HL-60/S4 (cell line): ENCODE data around the gene MAN1C1.

ENCODE experiments used
- in situ Hi-C: fragments of 300-500 bp; cut with MboI; formaldehyde crosslinking; loops from 2 replicates; pipeline ENCODE4 v1.14.3; 2022; ENCODE audit warnings: low sequenced_read_pairs

Gene MAN1C1

DNA sequence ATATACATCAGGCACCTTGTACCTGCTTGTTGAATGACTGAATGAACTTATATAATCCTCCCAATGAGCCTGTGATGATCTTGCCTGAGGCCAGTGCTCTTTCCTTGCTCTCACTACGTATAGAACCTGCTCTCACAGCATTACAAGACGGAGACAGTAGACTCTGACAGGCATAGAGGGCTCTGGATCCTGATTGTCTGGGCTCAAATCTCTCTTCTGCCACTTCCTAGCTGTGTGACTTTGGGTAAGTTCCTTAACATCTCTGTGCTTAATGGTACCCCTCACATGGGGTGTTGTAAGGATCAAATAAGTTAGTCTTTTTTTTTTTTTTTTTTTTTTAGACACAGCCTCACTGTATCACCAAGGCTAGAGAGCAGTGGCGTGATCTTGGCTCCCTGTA is 4.2 kb upstream of the MAN1C1 start:
- in situ Hi-C loops = loop anchor here (5.0 kb wide), 1 partner anchor 195 kb away; no protein-coding TSS in a partner anchor

DNA sequence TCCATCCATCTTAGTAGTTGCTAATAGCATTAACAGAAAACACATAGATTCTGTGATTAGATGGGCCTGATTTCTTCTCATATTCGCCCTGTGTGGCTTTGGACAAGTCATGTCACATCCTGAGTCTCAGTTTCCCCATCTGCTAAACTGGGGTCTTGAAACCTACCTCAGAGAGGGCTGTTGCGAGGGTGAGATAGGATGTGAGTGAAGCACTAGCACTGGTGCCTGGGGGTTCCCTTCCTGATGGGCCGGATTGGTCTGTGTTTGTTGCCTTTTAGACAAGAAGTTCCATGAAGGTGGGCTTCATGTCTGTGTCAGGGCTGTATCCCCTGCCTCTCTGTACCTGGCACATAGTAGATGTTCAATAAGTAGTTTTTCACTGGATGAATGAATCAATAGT is 3.5 kb upstream of the MAN1C1 start:
- in situ Hi-C loops = loop anchor here (5.0 kb wide), 1 partner anchor 194 kb away; no protein-coding TSS in a partner anchor

DNA sequence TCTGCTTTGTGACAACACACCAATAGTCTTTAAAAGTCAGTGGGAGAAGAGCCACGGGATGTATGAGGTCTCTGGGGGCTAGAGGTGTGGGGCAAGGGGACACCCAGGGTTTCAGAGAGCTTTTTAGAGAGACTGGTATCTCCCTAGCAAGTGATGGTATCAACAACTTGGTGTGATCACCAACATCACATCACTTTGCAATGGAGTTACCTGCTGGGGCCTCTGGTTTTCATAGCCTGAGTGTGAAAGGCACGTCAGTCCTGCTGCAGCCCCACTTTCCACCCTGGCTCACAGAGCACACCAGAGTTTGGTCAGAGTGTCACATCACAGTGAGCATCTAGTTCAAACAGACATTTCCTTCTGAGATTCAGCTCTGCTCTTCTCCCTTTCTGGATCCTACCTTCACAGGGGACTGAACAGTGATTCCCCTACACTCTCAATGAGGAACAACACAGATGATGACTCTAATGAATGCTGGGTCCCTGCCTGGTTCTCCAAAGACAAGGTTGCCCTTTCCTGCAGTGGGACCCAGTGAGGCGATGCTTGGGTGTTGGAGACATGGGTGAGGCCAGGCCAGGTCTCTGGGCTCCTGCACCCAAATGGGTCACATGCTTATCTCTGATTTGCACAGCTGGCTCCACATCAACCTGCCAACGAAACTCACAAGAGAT is 2.0 kb upstream of the MAN1C1 start:
- in situ Hi-C loops = loop anchor here (5.0 kb wide), 1 partner anchor 193 kb away; no protein-coding TSS in a partner anchor

DNA sequence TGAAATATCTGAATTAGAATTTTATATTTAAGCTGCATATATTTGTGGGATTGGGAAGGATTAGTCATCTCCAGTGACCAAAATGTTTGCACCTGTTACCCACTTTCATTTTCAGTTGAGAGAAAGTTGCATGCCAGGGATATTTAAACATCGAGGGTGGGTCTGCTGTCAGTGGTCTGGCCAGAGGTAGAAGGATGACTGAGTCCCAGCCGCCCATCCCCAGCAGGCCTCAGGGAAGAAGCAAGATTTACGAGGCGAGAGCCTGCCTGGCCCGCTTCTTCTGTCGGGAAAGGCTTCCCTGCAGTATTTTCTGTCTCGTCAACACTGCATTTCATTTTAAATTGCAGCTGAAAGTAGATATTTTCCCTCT is 1.4 kb upstream of the MAN1C1 start:
- in situ Hi-C loops = no loop called here

DNA sequence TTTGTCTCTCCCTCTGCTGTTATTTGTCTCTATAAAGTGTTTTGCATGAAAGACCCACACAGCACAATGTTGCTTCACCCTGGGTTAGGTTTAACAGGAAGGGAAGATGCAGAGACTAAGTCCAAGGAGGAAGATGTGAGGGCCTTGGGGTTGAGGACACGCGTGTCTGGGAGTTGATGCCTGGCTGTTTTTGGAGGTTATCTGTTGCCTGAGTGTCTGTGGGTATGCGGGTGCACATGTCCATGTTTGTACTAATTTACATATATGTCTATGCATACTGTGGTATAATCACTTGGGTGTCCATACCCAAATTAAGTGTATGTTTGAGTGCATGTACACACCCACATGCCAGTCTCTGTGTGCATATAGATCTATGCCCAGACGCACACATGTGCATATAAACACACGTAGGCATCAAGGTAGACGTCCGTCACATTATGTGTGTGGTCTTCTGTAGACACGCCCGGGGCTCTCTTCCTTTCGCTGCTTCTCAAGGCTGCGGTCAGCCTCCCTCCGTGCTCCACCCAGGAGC is 962 bp upstream of the MAN1C1 start:
- in situ Hi-C loops = no loop called here

DNA sequence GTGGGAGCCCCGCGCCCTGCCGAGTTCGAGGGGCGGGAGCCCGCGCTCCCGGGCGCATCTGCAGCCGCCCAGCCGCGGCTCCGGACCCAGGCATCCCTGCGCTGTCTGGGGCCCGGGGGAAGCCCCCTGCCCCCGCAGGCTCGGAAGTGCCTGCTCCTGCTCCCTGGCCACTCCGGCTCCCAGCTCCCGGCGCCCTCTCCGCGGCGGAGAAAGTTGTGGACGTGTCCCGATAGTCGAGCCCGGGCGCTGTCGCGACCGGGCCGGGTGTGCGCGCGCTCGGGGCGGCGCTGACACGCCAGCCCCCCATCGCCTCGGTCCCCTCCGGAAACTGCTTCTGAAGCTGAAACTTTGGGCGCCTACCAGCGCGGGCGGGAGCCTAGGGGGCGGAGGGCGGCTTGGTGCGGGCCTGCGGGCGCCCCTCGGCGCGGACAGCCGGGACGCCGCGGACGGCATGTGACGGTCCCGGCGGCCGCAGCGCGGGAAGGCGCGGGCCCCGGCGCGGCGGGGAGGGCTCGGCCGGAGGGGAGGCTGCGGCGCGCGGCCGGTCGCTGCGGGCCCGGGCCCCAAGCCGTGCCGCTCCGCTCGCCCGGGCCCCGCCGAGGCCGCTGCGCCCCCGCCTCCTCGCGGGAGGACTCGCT is 515 bp downstream of the MAN1C1 start:
- in situ Hi-C loops = no loop called here

DNA sequence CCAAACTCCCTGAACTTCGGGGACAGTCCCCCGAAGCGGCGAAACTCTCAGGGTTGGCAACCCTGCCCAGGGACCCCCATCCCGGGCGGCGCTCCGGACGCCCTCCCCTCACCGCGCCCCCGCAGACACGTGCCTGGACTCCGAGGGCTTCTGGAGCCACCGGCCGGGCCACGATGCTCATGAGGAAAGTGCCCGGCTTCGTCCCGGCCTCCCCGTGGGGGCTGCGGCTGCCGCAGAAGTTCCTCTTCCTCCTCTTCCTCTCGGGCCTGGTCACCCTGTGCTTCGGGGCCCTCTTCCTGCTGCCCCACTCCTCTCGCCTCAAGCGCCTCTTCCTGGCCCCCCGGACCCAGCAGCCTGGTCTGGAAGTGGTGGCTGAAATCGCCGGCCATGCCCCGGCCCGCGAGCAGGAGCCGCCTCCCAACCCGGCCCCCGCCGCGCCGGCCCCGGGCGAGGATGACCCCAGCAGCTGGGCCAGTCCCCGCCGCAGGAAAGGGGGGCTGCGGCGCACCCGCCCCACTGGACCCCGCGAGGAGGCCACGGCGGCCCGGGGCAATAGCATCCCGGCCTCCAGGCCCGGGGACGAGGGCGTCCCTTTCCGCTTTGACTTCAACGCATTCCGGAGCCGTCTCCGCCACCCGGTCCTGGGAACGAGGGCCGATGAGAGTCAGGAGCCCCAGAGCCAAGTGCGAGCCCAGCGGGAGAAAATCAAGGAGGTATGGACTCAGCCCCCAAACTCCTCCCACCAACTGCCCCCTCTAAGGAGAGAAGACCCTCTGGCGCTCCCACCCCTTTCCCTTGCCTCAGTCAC is 1.2 kb downstream of the MAN1C1 start:
- in situ Hi-C loops = no loop called here

DNA sequence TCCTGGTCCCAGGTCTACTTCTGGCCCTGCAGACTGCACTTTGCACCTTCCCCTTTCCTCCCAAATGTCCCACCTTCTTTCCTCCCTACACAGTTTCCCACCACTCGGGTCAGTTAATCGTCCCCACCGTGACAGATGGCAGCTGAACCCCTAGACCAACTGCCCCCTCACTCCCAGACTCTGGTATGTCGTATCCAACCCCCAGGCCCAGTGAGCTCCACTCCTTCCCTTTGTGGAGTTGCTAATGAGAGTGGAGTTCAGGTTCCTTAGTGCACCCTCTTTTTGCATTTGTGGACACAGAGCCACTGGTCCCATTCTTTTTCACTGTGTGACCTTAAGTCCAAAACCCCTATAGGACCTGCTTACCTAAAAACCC is 1.8 kb downstream of the MAN1C1 start:
- in situ Hi-C loops = no loop called here

DNA sequence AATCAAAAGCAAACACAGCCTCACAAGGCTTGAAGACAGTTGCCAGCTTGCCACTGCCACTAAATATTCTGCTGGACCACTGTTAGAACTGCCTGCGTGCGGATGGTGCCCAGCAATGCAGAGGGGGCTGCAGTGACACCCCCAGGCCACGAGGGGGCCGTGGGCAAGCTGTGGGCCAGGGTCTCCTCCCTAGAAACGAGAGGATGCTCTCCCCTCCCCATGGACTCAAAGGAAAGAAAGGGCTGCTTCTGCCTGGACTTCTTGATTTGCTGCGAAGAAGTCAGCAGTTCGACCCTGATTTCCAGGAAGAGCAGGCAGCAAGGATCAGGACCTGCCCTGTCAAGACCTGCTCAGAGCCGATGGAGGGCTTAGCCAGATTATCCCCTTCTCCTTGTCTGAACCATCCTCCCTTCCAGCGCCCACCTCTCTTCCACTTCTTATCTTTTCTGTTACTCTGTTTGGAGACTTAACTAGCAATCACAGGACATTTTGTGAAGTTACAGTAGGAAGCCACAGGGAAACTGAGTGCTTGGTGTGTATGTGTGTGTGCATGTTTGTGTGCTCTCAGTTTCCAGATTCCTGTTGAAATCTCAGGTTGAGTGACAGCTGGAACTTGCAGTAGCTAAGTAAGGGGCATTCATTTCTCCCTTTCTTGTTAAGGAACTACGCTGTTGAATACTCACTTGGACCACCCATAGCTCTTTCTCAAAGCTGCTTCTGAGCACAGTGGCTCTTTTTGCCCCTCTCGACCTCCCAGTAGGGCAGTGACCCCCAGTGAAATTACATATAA is 2.7 kb downstream of the MAN1C1 start:
- in situ Hi-C loops = no loop called here

DNA sequence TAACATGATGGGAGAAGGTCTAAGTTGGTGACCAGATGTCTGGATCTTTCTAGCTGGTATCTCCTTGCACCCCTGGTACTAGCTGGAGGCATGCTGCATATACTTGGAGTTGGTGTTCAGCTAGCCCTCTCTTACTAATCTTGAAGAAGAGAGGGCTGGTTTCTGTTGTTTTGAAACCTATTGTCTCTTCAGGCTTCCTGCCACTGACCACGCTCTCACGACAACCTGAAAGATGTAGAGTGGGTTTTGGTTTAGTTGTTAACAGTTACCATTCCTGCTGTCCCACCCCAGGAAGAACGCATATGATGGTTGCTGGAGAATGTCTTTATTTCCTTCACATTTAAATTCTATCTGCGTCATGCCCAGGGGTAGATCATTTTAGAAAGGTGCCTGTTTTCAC is 3.6 kb downstream of the MAN1C1 start:
- in situ Hi-C loops = no loop called here

DNA sequence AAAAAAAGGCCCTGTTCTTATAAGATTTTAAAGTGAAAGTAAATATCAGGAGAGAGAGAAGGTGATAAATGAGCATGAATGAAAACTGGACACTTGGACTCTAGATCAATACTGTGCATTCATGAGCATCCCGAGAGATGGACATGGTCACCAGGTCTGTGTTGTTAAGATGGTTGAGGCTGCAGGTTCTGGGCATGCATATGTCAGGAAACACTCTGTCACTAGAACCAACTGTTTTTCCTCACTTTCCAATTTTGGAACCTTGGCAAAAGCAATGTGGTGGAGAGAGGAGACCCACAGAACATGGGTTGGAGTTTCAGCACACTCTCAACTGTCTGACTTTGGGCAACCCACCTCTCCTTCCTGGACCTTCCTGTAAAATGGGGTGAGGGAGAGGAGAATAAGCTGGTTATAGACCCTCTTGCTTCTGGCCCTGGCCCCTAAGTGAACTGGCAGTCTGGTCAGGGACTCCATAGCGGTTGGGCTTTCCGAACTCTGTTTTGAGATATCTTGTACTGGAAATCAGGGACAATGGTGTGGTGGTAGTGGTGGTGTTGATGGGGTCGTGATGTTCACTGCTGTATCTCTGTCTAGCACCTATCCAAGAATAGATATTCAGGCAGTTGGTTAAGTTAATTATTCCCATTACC is 4.2 kb downstream of the MAN1C1 start:
- in situ Hi-C loops = no loop called here

DNA sequence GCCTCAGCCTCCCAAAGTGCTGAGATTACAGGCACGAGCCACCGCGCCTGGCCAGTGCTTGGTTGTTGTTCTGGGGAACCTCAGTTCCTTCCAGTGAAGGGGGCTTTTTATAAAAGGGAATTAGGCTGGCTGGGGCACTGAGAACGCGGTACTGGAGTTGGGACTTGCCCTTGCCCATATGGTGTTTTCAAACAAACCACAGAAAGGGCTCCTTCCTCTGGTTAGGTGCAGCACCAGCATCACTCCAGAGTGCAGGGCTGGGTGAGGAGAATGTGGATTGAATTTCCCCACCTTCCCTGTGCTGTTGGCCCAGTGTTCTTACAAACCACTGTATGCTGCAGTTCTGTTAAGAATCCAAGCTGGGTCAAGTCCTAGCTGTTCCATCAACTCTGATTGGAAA is 5.3 kb downstream of the MAN1C1 start:
- in situ Hi-C loops = no loop called here

DNA sequence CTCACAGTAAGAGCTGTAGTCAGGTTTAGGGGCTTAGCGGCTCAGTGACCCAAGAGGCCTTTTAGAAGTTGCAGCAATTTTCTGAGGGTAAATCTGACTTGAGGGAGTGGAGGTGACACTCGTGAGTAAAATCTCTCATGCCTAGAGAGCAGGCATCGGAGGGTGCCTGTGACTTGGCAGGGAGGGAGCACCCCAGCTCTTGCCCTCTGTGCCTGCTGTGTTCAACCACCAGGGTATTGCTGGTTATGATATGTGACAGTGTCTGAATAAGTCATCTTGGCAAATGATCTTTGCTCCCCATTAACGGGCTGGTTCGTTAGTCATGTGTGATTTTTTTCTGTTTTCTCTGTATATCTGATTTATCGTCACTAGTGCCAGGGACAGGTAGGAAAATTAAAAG is 5.9 kb downstream of the MAN1C1 start:
- in situ Hi-C loops = no loop called here

DNA sequence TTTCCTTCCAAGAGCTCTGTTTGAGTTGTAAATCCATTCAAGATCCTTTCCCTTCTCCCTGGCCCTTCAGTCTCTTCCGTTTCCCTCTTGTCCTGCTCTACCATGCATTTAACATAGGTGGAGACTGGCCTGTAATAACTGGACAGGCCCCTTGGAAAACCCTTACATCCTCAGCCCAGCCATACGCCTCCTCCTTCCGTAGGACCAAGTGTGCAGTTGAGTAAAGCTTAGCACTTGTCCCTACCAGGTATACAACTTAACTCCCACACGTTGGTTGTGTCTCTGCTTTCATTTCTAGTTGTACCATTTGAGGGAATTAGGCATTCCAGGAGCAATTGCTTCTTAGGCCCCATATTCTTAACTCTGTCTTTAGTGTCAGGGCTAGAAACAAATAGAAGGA is 6.4 kb downstream of the MAN1C1 start:
- in situ Hi-C loops = no loop called here

DNA sequence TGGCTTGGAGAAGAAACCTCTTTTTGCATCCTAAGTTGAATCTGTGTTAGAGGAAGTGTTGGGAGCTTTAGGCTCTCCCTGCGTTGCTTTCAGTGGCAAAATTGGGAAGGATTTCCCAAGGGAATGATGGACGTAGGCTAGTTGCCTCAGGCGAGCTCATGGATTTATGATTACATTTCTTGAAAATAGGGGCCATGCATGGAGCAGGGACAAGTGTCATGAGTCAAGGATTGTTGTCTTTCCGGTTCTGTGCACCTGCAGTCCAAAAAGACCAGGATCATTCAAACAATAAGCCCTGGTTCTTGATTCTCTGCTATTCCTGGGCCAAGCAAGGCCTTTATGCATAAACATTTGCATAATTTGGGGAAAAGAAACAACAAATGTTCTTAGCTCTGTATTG is 7.1 kb downstream of the MAN1C1 start:
- in situ Hi-C loops = no loop called here

DNA sequence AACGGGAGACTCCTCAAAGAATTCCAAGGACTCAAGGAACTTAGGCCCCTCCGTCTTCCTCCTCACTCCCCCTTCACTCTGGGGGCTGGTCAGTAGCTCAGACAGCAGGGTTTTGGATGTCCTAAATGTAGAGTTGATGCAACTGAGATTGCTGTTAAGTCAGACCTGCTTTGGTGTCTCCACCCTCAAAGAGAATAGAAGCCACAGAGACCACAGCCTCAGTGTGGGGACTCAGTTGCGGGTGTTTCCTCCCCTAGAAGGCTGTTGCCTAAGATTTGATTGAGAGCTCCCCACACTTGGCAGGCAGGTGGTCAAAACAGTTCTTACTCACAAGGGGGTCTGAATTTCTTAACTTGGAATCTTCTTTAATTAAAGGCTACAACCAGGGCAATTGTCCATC is 7.6 kb downstream of the MAN1C1 start:
- in situ Hi-C loops = no loop called here

DNA sequence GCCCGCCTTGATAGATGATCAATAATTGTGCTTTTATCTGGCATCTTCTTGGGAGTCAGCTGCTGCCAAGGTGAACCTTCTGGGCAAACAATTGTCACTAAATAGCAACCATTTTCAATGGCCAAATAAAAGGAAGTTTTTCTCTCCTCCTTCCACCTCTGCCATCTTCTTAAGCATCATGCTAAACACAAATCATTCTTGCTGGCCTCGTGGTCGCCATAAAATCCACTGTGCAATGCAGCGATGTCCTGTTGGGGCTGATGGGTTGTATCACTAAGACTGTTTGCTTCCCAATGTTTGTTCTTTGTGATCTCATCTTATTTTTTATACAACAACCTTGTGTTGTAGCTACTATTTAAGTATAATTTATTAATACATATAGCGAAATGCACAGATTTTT is 8.0 kb downstream of the MAN1C1 start:
- in situ Hi-C loops = no loop called here

DNA sequence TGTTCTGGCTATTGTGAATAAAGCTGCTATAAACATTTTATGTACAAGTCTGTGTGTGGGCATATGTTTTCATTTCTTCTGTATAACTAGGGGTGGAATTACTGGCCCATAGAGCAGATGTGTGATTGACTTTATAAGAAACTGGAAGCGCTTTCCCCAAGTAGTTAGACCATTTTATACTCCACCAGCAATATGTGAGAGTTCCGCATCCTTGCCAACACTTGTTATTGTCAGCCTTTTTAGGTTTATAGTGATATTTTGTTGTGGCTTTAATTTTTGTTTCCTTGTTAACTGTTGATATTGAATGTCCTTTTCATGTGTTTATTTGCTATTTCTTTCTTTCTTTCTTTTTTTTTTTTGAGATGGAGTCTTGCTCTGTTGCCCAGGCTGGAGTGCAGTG is 9.4 kb downstream of the MAN1C1 start:
- in situ Hi-C loops = no loop called here

DNA sequence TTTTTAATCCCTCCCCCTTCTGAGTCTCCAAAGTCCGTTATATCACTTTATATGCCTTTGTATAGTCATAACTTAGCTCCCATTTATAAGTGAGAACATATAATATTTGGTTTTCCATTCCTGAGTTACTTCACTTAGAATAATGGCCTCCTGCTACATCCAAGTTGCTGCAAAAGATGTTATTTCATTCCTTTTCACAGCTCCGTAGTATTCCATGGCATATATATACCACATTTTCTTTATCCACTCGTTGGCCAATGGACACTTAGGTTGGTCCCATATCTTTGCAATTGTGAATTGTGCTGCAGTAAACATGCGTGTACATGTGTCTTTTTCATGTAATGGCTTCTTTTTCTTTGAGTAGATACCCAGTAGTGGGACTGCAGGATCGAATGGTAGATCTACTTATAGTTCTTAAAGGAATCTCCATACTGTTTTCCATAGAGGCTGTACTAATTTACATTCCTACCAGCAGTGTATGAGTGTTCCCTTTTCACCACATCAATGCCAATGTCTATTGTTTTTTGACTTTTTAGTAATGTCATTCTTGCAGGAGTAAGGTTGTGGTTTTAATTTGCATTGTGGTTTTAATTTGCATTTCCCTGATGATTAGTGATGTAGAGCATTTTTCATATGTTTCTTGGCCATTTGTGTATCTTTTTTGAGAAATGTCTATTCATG is 12.3 kb downstream of the MAN1C1 start:
- in situ Hi-C loops = no loop called here

DNA sequence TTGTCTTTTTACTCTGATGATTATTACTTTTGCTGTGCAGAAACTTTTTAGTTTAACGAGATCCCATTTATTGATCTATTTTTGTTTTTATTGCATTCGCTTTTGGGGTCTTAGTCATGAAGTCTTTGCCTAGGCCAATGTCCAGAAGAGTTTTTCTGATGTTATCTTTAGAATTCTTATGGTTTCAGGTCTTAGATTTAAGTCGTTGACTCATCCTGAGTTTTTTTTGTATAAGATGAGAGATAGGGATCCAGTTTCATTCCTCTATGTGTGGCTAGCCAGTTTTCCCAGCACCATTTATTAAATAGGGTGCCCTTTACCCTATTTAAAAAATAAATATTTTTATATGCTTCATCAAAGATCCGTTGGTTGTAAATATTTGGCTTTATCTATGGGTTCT is 13.2 kb downstream of the MAN1C1 start:
- in situ Hi-C loops = no loop called here
